NCI-H146 treated with DMSO at 0.1 percent for 48 hours (cell line): ENCODE measurements around the gene MVD.

Experiments
- DNase-seq: peaks from one replicate; lab custom pipeline; 2025; ENCODE audit not compliant: unreplicated experiment; lab: John Stamatoyannopoulos, UW

The MVD gene

GRCh38 chr16:88627531-88628411 lies 35.1 kb downstream of the MVD start:
- DNase-seq, result no peak

- DNase-seq, result no peak
Observed at GRCh38 chr16:88626646-88627045, 36.2 kb downstream of the MVD start.

- DNase-seq, result no peak
Observed at GRCh38 chr16:88624977-88625576, 37.8 kb downstream of the MVD start.

- DNase-seq, result no peak
Observed at GRCh38 chr16:88624481-88624880, 38.4 kb downstream of the MVD start.

- no peak for DNase-seq
Observed at GRCh38 chr16:88623858-88624257, 39.0 kb downstream of the MVD start.

GRCh38 chr16:88622866-88623265 lies 40.0 kb downstream of the MVD start:
- DNase-seq, result no peak

- no peak for DNase-seq
Observed at GRCh38 chr16:88622125-88622524, 40.8 kb downstream of the MVD start.

GRCh38 chr16:88619859-88620815 lies 42.8 kb downstream of the MVD start:
- no peak for DNase-seq

- DNase-seq, result no peak
Observed at GRCh38 chr16:88618956-88619667, 43.8 kb downstream of the MVD start.

- DNase-seq, result no peak
Observed at GRCh38 chr16:88618182-88618955, 44.5 kb downstream of the MVD start.

- peak; percentile 39 for DNase-seq
Observed at GRCh38 chr16:88617268-88618031, 45.4 kb downstream of the MVD start.

GRCh38 chr16:88616736-88617135 lies 46.2 kb downstream of the MVD start:
- DNase-seq, result no peak

GRCh38 chr16:88616320-88616719 lies 46.6 kb downstream of the MVD start:
- no peak for DNase-seq

GRCh38 chr16:88614818-88615580 lies 47.9 kb downstream of the MVD start:
- DNase-seq, result no peak

- no peak for DNase-seq
Observed at GRCh38 chr16:88613911-88614817, 48.7 kb downstream of the MVD start.

- DNase-seq, result no peak
Observed at GRCh38 chr16:88613293-88613692, 49.6 kb downstream of the MVD start.
